Activated CD4-positive, alpha-beta T cell treated with anti-CD3 and anti-CD28 coated beads, Interleukin-2, amount 50 U/mL, for 24 hours (primary cell): ENCODE measurements around the gene PRR36.
"Not testable (repeated sequence)": the region's sequence is repeated elsewhere in the genome, so short reads cannot be mapped to it uniquely, and the experiment has no call there.

Experiments
- DNase-seq, 2 donors: peaks; one replicate each; pipeline ENCODE4 v3.0.0-alpha.2; 2020; ENCODE audit warnings: low read depth in 1 of 2, low spot score in 1 of 2

Gene PRR36

GRCh38 chr19:7860714-7861618 lies 13.2 kb downstream of the PRR36 start:
- no peak for DNase-seq

- no peak for DNase-seq
Measured at GRCh38 chr19:7859831-7860713, 14.1 kb downstream of the PRR36 start.

GRCh38 chr19:7859087-7859486 lies 15.1 kb downstream of the PRR36 start:
- not testable (repeated sequence) for DNase-seq

- no peak for DNase-seq
Measured at GRCh38 chr19:7858109-7858770, 15.9 kb downstream of the PRR36 start.

- DNase-seq: no peak
Measured at GRCh38 chr19:7857727-7858108, 16.5 kb downstream of the PRR36 start.

GRCh38 chr19:7856679-7857663 lies 17.2 kb downstream of the PRR36 start:
- DNase-seq: no peak

- DNase-seq: no peak
Measured at GRCh38 chr19:7856109-7856591, 18.0 kb downstream of the PRR36 start.

- no peak for DNase-seq
Measured at GRCh38 chr19:7855426-7856108, 18.6 kb downstream of the PRR36 start.

GRCh38 chr19:7853770-7854128 lies 20.4 kb downstream of the PRR36 start:
- DNase-seq: no peak

GRCh38 chr19:7852851-7853769 lies 21.1 kb downstream of the PRR36 start:
- DNase-seq: peak; percentile 40 to 41

- no peak for DNase-seq
Measured at GRCh38 chr19:7851623-7852500, 22.3 kb downstream of the PRR36 start.

GRCh38 chr19:7850945-7851622 lies 23.1 kb downstream of the PRR36 start:
- no peak for DNase-seq

GRCh38 chr19:7850000-7850813 lies 24.0 kb downstream of the PRR36 start:
- DNase-seq: no peak

- no peak for DNase-seq
Measured at GRCh38 chr19:7849631-7849999, 24.6 kb downstream of the PRR36 start.

- DNase-seq: no peak
Measured at GRCh38 chr19:7848779-7849457, 25.3 kb downstream of the PRR36 start.

- DNase-seq: no peak
Measured at GRCh38 chr19:7847664-7848063, 26.5 kb downstream of the PRR36 start.
